Calu3 (cell line): ENCODE results near the gene RANBP3. TPM values are rescaled to one million over a fixed set of nuclear protein-coding genes. Genes with fewer than 3 reads are reported as not detected.

Source experiments
- BruUV-seq: library from RNA; stranded (reverse); fragments of 400-500 nt; replicated peaks from 2 replicates; lab custom pipeline; 2021; lab: Mats Ljungman, UMichigan
- CTCF ChIA-PET: fragments of 300-600 bp; sonication (Branson Sonifier 250); formaldehyde crosslinking; loops from one replicate; lab custom pipeline; 2022; ENCODE audit warnings: antibody characterized with exemption; lab: Charles Lee
- DNase-seq: peaks from one replicate; pipeline ENCODE4 v3.0.0; 2022
- H3K27ac Mint-ChIP-seq: one replicate; pipeline ENCODE4 v1.8.0; 2022; ENCODE audit warnings: mixed read lengths; ENCODE audit not compliant: unreplicated experiment
- H3K27me3 Mint-ChIP-seq: one replicate; pipeline ENCODE4 v1.8.0; 2022; ENCODE audit warnings: mixed read lengths; ENCODE audit not compliant: unreplicated experiment
- H3K36me3 Mint-ChIP-seq: one replicate; pipeline ENCODE4 v1.8.0; 2022; ENCODE audit warnings: mild to moderate bottlenecking, moderate library complexity, mixed read lengths; ENCODE audit not compliant: insufficient read depth, unreplicated experiment
- H3K4me1 Mint-ChIP-seq: one replicate; pipeline ENCODE4 v1.8.0; 2022; ENCODE audit warnings: mild to moderate bottlenecking, low read depth, mixed read lengths; ENCODE audit not compliant: unreplicated experiment
- H3K4me3 Mint-ChIP-seq: one replicate; pipeline ENCODE4 v1.8.0; 2022; ENCODE audit warnings: mild to moderate bottlenecking, low read depth, moderate library complexity, mixed read lengths; ENCODE audit not compliant: unreplicated experiment
- H3K9me3 Mint-ChIP-seq: one replicate; pipeline ENCODE4 v1.8.0; 2022; ENCODE audit warnings: low read depth, mixed read lengths; ENCODE audit not compliant: unreplicated experiment
- CTCF ChIP-seq: fragments of 200-600 bp; IDR thresholded peaks from one replicate; pipeline ENCODE4 v1.8.0; 2022; ENCODE audit warnings: antibody characterized with exemption; ENCODE audit not compliant: unreplicated experiment
- intact Hi-C: fragments of 100-400 bp; cut with micrococcal nuclease; formaldehyde crosslinking; loops from one replicate; pipeline ENCODE4 v1.10.0; 2022; ENCODE audit not compliant: unreplicated experiment
- total RNA-seq: library from RNA; stranded (reverse); gene quantifications from 2 replicates; pipeline ENCODE4 v1.2.3, GENCODE V29; 2022

The RANBP3 gene
- total RNA-seq, 1 experiment from 2014 or later = 58.4 TPM

GRCh38 chr19:5940260-5941208, 37.4 kb downstream of the RANBP3 start:
- Mint-ChIP-seq H3K4me3 (no peak overlapping the region), H3K36me3 (peaks cover 12% of the 10 kb centered on the region), H3K4me1 (no peaks in the 10 kb centered on the region), H3K27ac (no peak overlapping the region), H3K9me3 (no peaks in the 10 kb centered on the region), H3K27me3 (no peaks in the 10 kb centered on the region)
- DNase-seq = no peak
- no TSS peak for BruUV-seq
- CTCF ChIA-PET = interaction anchor here (0.6 kb wide), 1 partner anchor 17 kb away, joined by 3 read pairs; no protein-coding TSS in a partner anchor
- no peak for TF ChIP-seq CTCF
- intact Hi-C loops = no loop called here

GRCh38 chr19:5937550-5937949, 40.4 kb downstream of the RANBP3 start:
- Mint-ChIP-seq H3K9me3 (no peaks in the 10 kb centered on the region), H3K27me3 (no peaks in the 10 kb centered on the region), H3K27ac (no peak overlapping the region), H3K4me1 (no peaks in the 10 kb centered on the region), H3K4me3 (no peak overlapping the region), H3K36me3 (peaks cover 11% of the 10 kb centered on the region)
- CTCF ChIA-PET = no interaction called here
- no peak for TF ChIP-seq CTCF
- intact Hi-C loops = no loop called here
- no peak for DNase-seq
- no TSS peak for BruUV-seq

GRCh38 chr19:5936292-5936592, 41.7 kb downstream of the RANBP3 start:
- Mint-ChIP-seq H3K36me3 (peaks cover 16% of the 10 kb centered on the region), H3K4me3 (no peak overlapping the region), H3K4me1 (no peaks in the 10 kb centered on the region), H3K27ac (no peak overlapping the region), H3K27me3 (no peaks in the 10 kb centered on the region), H3K9me3 (no peaks in the 10 kb centered on the region)
- no peak for DNase-seq
- no peak for TF ChIP-seq CTCF
- CTCF ChIA-PET = interaction anchor here (0.6 kb wide), 1 partner anchor 315 kb away, joined by 5 read pairs; no protein-coding TSS in a partner anchor
- intact Hi-C loops = no loop called here
- no TSS peak for BruUV-seq

DNA sequence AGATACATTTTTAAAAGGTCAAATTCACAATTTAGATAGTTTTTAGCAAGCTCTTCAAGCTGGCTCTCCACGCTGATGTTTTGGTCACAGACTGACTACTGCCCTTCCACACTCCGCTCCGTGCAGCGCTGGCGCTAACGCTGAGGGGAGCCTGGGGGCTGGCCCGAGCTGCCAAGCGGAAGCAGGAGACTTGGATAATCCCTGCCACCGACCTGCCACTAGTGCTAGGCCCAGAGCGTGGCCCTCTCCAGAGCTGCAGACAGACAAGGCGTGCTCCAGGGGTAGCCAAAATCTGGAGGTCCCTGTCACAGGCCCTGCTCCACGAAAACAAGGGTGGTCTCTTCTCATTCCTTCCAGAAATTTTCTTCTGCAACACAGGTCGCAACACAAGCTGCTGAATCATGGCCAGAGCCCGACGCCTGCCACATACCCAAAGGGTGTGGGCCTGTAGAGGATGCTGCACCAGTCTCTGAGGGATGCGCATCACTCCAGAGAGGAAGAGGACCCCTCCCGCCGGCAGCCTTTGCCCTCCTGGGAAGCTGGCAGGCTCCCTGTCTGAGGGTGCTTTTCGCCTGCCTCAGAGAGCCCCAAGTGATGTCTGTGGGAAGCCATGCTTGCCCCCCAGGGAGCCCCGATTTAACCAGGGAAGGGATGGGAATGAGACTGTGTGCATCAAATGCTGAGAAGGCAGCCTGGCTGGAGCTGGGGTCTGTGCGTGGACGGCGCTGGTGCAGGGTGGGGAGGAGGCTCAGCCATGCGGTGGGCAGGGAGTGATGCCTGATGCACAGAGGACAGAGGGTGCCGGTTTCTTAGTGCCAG, 42.3 kb downstream of the RANBP3 start:
- DNase-seq = no peak
- CTCF ChIA-PET = no interaction called here
- H3K27ac Mint-ChIP-seq = no peak overlapping the region
- no peak for TF ChIP-seq CTCF
- H3K9me3 Mint-ChIP-seq = no peaks in the 10 kb centered on the region
- intact Hi-C loops = no loop called here
- H3K4me3 Mint-ChIP-seq = no peak overlapping the region
- no peaks in the 10 kb centered on the region for H3K27me3 Mint-ChIP-seq
- no peaks in the 10 kb centered on the region for H3K4me1 Mint-ChIP-seq
- BruUV-seq = no TSS peak
- H3K36me3 Mint-ChIP-seq = peaks cover 22% of the 10 kb centered on the region
